Uterus (tissue), 2 donors: ENCODE data around the gene TPCN1.

Experiments used
- CTCF ChIP-seq, 4 experiments: fragments of 200-600 bp in 2 of 4; fragments of 450-650 bp in 2 of 4; sonication (generic) in 2 of 4; IDR thresholded peaks; one replicate each; pipeline ENCODE4 v1.5.1; 2016 to 2019; ENCODE audit warnings: antibody characterized with exemption in 4 of 4, mild to moderate bottlenecking in 2 of 4, moderate library complexity in 1 of 4
- POLR2A ChIP-seq, 2 donors: fragments of 450-650 bp; IDR thresholded peaks; one replicate each; pipeline ENCODE4 v1.6.1; 2016; ENCODE audit warnings: antibody characterized with exemption in 2 of 2, mild to moderate bottlenecking in 1 of 2, moderate library complexity in 1 of 2

GRCh38 chr12:113173081-113173698 lies 48.1 kb upstream of the TPCN1 start:
- TF ChIP-seq CTCF (IDR thresholded peaks at IDR 0.05), result no peak
- no peak for TF ChIP-seq POLR2A (IDR thresholded peaks at IDR 0.05)
